PC-9 (cell line): ENCODE measurements around the gene ROBO1. TPM values are rescaled to one million over a fixed set of nuclear protein-coding genes. Genes with fewer than 3 reads are reported as not detected.
"Not testable (repeated sequence)": the region's sequence is repeated elsewhere in the genome, so short reads cannot be mapped to it uniquely, and the experiment has no call there.

Experiments
- BruUV-seq: library from RNA; stranded (reverse); fragments of 400-500 nt; replicated peaks from 2 replicates; lab custom pipeline; 2021; lab: Mats Ljungman, UMichigan
- CTCF ChIA-PET: fragments of 300-600 bp; sonication (Branson Sonifier 250); formaldehyde crosslinking; loops from one replicate; lab custom pipeline; 2022; ENCODE audit warnings: antibody characterized with exemption; lab: Charles Lee
- POLR2A ChIA-PET: fragments of 300-600 bp; sonication (Branson Sonifier 250); formaldehyde crosslinking; loops from one replicate; lab custom pipeline; 2022; ENCODE audit warnings: antibody characterized with exemption; ENCODE audit not compliant: unreplicated experiment; lab: Charles Lee
- DNase-seq, 2 experiments: peaks; one replicate each; pipeline versions ENCODE4 v3.0.0 to v3.0.0-alpha.2; 2015 to 2022; ENCODE audit warnings: mixed read lengths in 1 of 2
- H2AFZ ChIP-seq: fragments of 200-600 bp; sonication (generic); 2 replicates; pipeline ENCODE4 v1.8.1; 2017; ENCODE audit warnings: antibody characterized with exemption
- H3F3A ChIP-seq: fragments of 200-600 bp; sonication (generic); 2 replicates; pipeline ENCODE4 v1.8.1; 2017; ENCODE audit warnings: antibody characterized with exemption, mild to moderate bottlenecking, low read depth; ENCODE audit not compliant: insufficient read depth
- H3K27ac ChIP-seq: fragments of 200-600 bp; sonication (generic); 2 replicates; pipeline ENCODE4 v1.6.1; 2016; ENCODE audit warnings: mixed run types
- H3K27me3 ChIP-seq: fragments of 200-600 bp; sonication (generic); 2 replicates; pipeline ENCODE4 v1.6.1; 2016; ENCODE audit warnings: low read depth, mixed run types; ENCODE audit not compliant: insufficient read depth
- H3K36me3 ChIP-seq: fragments of 200-600 bp; sonication (generic); 2 replicates; pipeline ENCODE4 v1.6.1; 2016; ENCODE audit warnings: low read depth, mixed run types
- H3K4me1 ChIP-seq: fragments of 200-600 bp; sonication (generic); replicated peaks from 2 replicates; pipeline ENCODE4 v1.6.1; 2016; ENCODE audit warnings: mixed run types; ENCODE audit not compliant: insufficient read depth
- H3K4me2 ChIP-seq: fragments of 200-600 bp; sonication (generic); 2 replicates; pipeline ENCODE4 v1.6.1; 2017; ENCODE audit warnings: mixed run types
- H3K4me3 ChIP-seq: fragments of 200-600 bp; sonication (generic); 2 replicates; pipeline ENCODE4 v1.6.1; 2016; ENCODE audit warnings: mixed run types
- H3K79me2 ChIP-seq: fragments of 200-600 bp; sonication (generic); 2 replicates; pipeline ENCODE4 v1.6.1; 2017; ENCODE audit warnings: low read depth, mixed run types
- H3K9me2 ChIP-seq: fragments of 200-600 bp; sonication (generic); 2 replicates; pipeline ENCODE4 v1.8.1; 2017; ENCODE audit warnings: mild to moderate bottlenecking; ENCODE audit not compliant: insufficient read depth
- H3K9me3 ChIP-seq: fragments of 200-600 bp; sonication (generic); 2 replicates; pipeline ENCODE4 v1.8.1; 2016; ENCODE audit warnings: low read depth; ENCODE audit not compliant: insufficient read depth
- H4K20me1 ChIP-seq: fragments of 200-600 bp; sonication (generic); 2 replicates; pipeline ENCODE4 v1.8.1; 2017; ENCODE audit not compliant: insufficient read depth
- EZH2 ChIP-seq: fragments of 200-600 bp; sonication (generic); IDR thresholded peaks from 2 replicates; pipeline ENCODE4 v1.8.0; 2017; ENCODE audit warnings: antibody characterized with exemption, low read depth
- intact Hi-C: fragments of 100-400 bp; cut with micrococcal nuclease; formaldehyde crosslinking; loops from one replicate; pipeline ENCODE4 v1.10.0; 2022; ENCODE audit not compliant: unreplicated experiment
- total RNA-seq: library from RNA; stranded (reverse); gene quantifications from 2 replicates; pipeline ENCODE4 v1.2.3, GENCODE V29; 2021
- TF ChIP-seq, protein P1 (sequence below): fragments of 200-600 bp; sonication (generic); conservative IDR thresholded peaks from 2 replicates; pipeline ENCODE4 v1.6.1; 2017; ENCODE audit warnings: mixed run types, antibody characterized with exemption, mild to moderate bottlenecking, moderate library complexity

Gene ROBO1
- total RNA-seq, 1 experiment from 2014 or later = 17.5 TPM

DNA sequence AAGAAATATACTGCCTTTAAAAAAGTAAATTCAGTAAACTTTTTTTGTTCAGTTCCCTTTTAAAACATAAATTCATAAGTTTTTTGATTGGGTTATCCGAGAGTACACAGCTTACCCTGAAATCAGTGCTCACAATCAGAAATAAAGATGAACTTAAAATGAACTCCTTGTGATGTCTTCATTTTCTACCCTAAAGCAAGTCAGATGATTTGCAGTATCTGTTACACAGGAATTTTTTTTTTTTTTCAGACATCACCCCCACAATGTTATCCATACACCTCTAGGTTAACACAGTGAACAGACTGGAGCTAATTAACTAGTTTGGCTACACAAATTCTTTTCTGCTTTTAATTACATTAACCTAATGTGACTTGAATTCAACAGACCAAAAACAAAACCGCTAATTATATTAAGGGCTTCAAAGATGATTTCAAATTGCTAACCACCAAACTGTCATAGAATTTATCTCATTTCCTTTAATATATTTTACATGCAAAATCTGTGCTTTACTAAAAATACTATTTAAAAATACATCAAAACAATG, 1042.0 kb downstream of the ROBO1 start:
- no peak for TF ChIP-seq EZH2
- TF ChIP-seq, protein P1, sequence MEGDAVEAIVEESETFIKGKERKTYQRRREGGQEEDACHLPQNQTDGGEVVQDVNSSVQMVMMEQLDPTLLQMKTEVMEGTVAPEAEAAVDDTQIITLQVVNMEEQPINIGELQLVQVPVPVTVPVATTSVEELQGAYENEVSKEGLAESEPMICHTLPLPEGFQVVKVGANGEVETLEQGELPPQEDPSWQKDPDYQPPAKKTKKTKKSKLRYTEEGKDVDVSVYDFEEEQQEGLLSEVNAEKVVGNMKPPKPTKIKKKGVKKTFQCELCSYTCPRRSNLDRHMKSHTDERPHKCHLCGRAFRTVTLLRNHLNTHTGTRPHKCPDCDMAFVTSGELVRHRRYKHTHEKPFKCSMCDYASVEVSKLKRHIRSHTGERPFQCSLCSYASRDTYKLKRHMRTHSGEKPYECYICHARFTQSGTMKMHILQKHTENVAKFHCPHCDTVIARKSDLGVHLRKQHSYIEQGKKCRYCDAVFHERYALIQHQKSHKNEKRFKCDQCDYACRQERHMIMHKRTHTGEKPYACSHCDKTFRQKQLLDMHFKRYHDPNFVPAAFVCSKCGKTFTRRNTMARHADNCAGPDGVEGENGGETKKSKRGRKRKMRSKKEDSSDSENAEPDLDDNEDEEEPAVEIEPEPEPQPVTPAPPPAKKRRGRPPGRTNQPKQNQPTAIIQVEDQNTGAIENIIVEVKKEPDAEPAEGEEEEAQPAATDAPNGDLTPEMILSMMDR = no peak
- ChIA-PET CTCF (interaction anchor here (0.7 kb wide), 1 partner anchor 78 kb away, joined by 3 read pairs; no protein-coding TSS in a partner anchor), POLR2A (no interaction called here)
- H3F3A ChIP-seq = no peaks in the 10 kb centered on the region
- H2AFZ ChIP-seq = no peak overlapping the region
- H3K4me3 ChIP-seq = no peak overlapping the region
- H3K4me1 ChIP-seq = peaks cover 15% of the 10 kb centered on the region
- intact Hi-C loops = no loop called here
- no peak overlapping the region for H3K27ac ChIP-seq
- no peaks in the 10 kb centered on the region for H3K36me3 ChIP-seq
- no peak for DNase-seq
- H3K9me2 ChIP-seq = no peaks in the 10 kb centered on the region
- no peaks in the 10 kb centered on the region for H3K79me2 ChIP-seq
- H3K27me3 ChIP-seq = no peaks in the 10 kb centered on the region
- H4K20me1 ChIP-seq = no peaks in the 10 kb centered on the region
- BruUV-seq = no TSS peak
- H3K4me2 ChIP-seq = no peak overlapping the region
- H3K9me3 ChIP-seq = no peaks in the 10 kb centered on the region

DNA sequence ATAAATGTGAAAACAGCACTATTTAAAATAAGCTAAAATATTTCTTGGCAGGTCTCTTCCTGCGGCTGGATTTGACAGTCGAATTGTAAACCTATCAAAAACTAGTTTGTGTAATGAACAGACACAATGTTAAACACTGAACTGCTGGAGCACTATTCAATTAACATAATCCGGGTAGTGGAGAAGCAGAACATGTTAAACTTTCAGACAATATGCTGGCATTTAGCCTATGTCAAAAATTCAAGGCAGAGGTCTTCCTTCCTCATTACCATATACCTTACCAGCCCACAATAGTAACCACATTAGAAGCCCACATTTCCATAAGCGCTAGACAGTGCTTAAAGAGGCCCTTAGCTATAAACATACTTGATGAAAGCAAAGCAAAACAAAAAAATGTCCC, 1042.9 kb downstream of the ROBO1 start:
- Histone ChIP-seq H3K4me2 (no peak overlapping the region), H3K36me3 (no peaks in the 10 kb centered on the region), H4K20me1 (no peaks in the 10 kb centered on the region), H2AFZ (no peak overlapping the region), H3K4me1 (peaks cover 15% of the 10 kb centered on the region), H3F3A (no peaks in the 10 kb centered on the region), H3K79me2 (no peaks in the 10 kb centered on the region), H3K27ac (no peak overlapping the region), H3K9me2 (no peaks in the 10 kb centered on the region), H3K9me3 (no peaks in the 10 kb centered on the region), H3K4me3 (no peak overlapping the region), H3K27me3 (no peaks in the 10 kb centered on the region)
- ChIA-PET CTCF (interaction anchor here (0.7 kb wide), 2 partner anchors 12 to 79 kb away, joined by 3 to 11 read pairs; no protein-coding TSS in a partner anchor), POLR2A (no interaction called here)
- TF ChIP-seq, protein P1 = no peak
- TF ChIP-seq EZH2 = no peak
- intact Hi-C loops = no loop called here
- BruUV-seq = no TSS peak
- DNase-seq = no peak

DNA sequence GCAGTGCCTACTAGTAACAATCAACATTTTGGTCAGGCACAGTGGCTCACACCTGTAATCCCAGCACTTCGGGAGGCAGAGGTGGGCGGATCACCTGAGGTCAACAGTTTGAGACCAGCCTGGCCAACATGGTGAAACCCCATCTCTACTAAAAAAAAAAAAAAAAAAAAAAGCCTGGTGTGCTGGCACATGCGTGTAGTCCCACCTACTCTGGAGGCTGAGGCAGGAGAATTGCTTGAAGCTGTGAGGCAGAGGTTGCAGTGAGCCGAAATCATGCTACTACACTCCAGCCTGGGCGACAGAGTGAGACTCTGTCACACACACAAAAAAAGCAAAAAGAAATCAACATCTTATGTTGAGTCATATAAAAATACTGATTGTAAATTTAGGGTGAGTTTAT, 1043.4 kb downstream of the ROBO1 start:
- DNase-seq, H3K27me3 ChIP-seq, H3K9me3 ChIP-seq, intact Hi-C loops, BruUV-seq, H3K27ac ChIP-seq, POLR2A ChIA-PET, H2AFZ ChIP-seq, H3K4me2 ChIP-seq, H4K20me1 ChIP-seq, H3F3A ChIP-seq, H3K4me3 ChIP-seq, H3K9me2 ChIP-seq, H3K79me2 ChIP-seq, H3K36me3 ChIP-seq: not testable (repeated sequence)
- CTCF ChIA-PET = interaction anchor here (0.7 kb wide), 1 partner anchor 11 kb away, joined by 11 read pairs; no protein-coding TSS in a partner anchor
- peaks cover 15% of the 10 kb centered on the region for H3K4me1 ChIP-seq
